Neural crest cell (in vitro differentiated cells): ENCODE measurements around the gene DENND5B. TPM values are rescaled to one million over a fixed set of nuclear protein-coding genes. Genes with fewer than 3 reads are reported as not detected.

Source experiments
- DNase-seq: peaks from one replicate; pipeline ENCODE4 v3.0.0; 2021; ENCODE audit warnings: low read depth, mixed read lengths, low spot score
- H3K27ac Mint-ChIP-seq: one replicate; pipeline ENCODE4 v1.8.0; 2021; ENCODE audit warnings: mild to moderate bottlenecking, mixed read lengths; ENCODE audit not compliant: unreplicated experiment
- H3K27me3 Mint-ChIP-seq: 2 replicates; pipeline ENCODE4 v1.8.0; 2021; ENCODE audit warnings: low read depth, mild to moderate bottlenecking, mixed read lengths
- H3K36me3 Mint-ChIP-seq: 2 replicates; pipeline ENCODE4 v1.8.0; 2021; ENCODE audit warnings: low read depth, mild to moderate bottlenecking, mixed read lengths
- H3K4me1 Mint-ChIP-seq: 2 replicates; pipeline ENCODE4 v1.8.0; 2021; ENCODE audit warnings: mixed read lengths
- H3K4me3 Mint-ChIP-seq: one replicate; pipeline ENCODE4 v1.8.0; 2021; ENCODE audit warnings: mild to moderate bottlenecking, mixed read lengths
- H3K9me3 Mint-ChIP-seq: 2 replicates; pipeline ENCODE4 v1.8.0; 2021; ENCODE audit warnings: mixed read lengths
- CTCF ChIP-seq: fragments of 200-600 bp; sonication (generic); conservative IDR thresholded peaks from 2 replicates; pipeline ENCODE4 v1.5.0; 2021; ENCODE audit warnings: antibody characterized with exemption, mild to moderate bottlenecking
- total RNA-seq: library from RNA; stranded (reverse); gene quantifications from 2 replicates; pipeline ENCODE4 v1.2.1, GENCODE V29; 2021

The DENND5B gene
- total RNA-seq, 1 donor from 2014 or later, result 33.2 TPM

GRCh38 chr12:31343139-31343538, 247.8 kb downstream of the DENND5B start:
- no peak for DNase-seq
- H3K36me3 Mint-ChIP-seq, result no peaks in the 10 kb centered on the region
- no peak for TF ChIP-seq CTCF
- no peaks in the 10 kb centered on the region for H3K27me3 Mint-ChIP-seq
- no peak overlapping the region for H3K27ac Mint-ChIP-seq
- no peak overlapping the region for H3K4me3 Mint-ChIP-seq
- no peaks in the 10 kb centered on the region for H3K4me1 Mint-ChIP-seq
- H3K9me3 Mint-ChIP-seq, result no peaks in the 10 kb centered on the region

- H3K9me3 Mint-ChIP-seq, result no peaks in the 10 kb centered on the region
- no peaks in the 10 kb centered on the region for H3K36me3 Mint-ChIP-seq
- no peaks in the 10 kb centered on the region for H3K4me1 Mint-ChIP-seq
- H3K27ac Mint-ChIP-seq, result no peak overlapping the region
- no peak for DNase-seq
- no peak overlapping the region for H3K4me3 Mint-ChIP-seq
- TF ChIP-seq CTCF, result no peak
- H3K27me3 Mint-ChIP-seq, result no peaks in the 10 kb centered on the region
Observed at GRCh38 chr12:31342286-31342685, 248.7 kb downstream of the DENND5B start.

- H3K4me1 Mint-ChIP-seq, result no peaks in the 10 kb centered on the region
- no peaks in the 10 kb centered on the region for H3K36me3 Mint-ChIP-seq
- H3K9me3 Mint-ChIP-seq, result no peaks in the 10 kb centered on the region
- H3K27me3 Mint-ChIP-seq, result no peaks in the 10 kb centered on the region
- DNase-seq, result no peak
- no peak for TF ChIP-seq CTCF
- H3K27ac Mint-ChIP-seq, result no peak overlapping the region
- no peak overlapping the region for H3K4me3 Mint-ChIP-seq
Observed at GRCh38 chr12:31339831-31340622, 250.9 kb downstream of the DENND5B start.

- Mint-ChIP-seq H3K27me3 (no peaks in the 10 kb centered on the region), H3K36me3 (no peaks in the 10 kb centered on the region), H3K4me1 (no peaks in the 10 kb centered on the region), H3K27ac (no peak overlapping the region), H3K9me3 (no peaks in the 10 kb centered on the region), H3K4me3 (no peak overlapping the region)
- DNase-seq, result no peak
- no peak for TF ChIP-seq CTCF
Observed at GRCh38 chr12:31337952-31338351, 253.0 kb downstream of the DENND5B start.

Other genes starting within 250 kb of the DENND5B start
- gene ETFBKMT, start 68.6 kb upstream of the DENND5B start, total RNA-seq, result 1.3 and 2.2 TPM in 2 replicates
- gene AMN1, start 137.9 kb upstream of the DENND5B start, total RNA-seq, result 8.2 and 8.3 TPM in 2 replicates